H1 (cell line): Measurements from ENCODE around the gene C19orf18. TPM values are rescaled to one million over a fixed set of nuclear protein-coding genes. Genes with fewer than 3 reads are reported as not detected.

ENCODE experiments used
- CTCF ChIA-PET: fragments of 300-600 bp; sonication (Branson Sonifier 250); formaldehyde crosslinking; loops from one replicate; lab custom pipeline; 2021; ENCODE audit not compliant: partially characterized antibody; lab: Charles Lee
- POLR2A ChIA-PET: fragments of 300-600 bp; sonication (Branson Sonifier 250); formaldehyde crosslinking; loops from one replicate; lab custom pipeline; 2021; ENCODE audit warnings: inconsistent platforms; ENCODE audit not compliant: partially characterized antibody; lab: Charles Lee
- DNase-seq, 2 experiments: peaks; one replicate each; pipeline versions ENCODE4 v3.0.0 to v3.0.0-alpha.2; 2010 to 2022; ENCODE audit warnings: low spot score in 2 of 2, low read depth in 1 of 2, mixed read lengths in 1 of 2
- FAIRE-seq: peaks from 2 replicates; lab custom pipeline; 2011; peaks lifted over from hg19 to GRCh38; lab: Jason Lieb, UNC
- H2AFZ ChIP-seq: 2 replicates; pipeline ENCODE4 v1.8.1; 2012; ENCODE audit warnings: low read length, inconsistent platforms
- H2AK5ac ChIP-seq: 2 replicates; pipeline ENCODE4 v1.6.1; 2013; ENCODE audit warnings: low read depth, low read length
- H2BK120ac ChIP-seq: replicated peaks from 2 replicates; pipeline ENCODE3; 2013; ENCODE audit warnings: low read depth, low read length, inconsistent platforms
- H2BK12ac ChIP-seq: 2 replicates; pipeline ENCODE4 v1.6.1; 2013; ENCODE audit warnings: low read depth, low read length
- H2BK15ac ChIP-seq: 2 replicates; pipeline ENCODE4 v1.6.1; 2013; ENCODE audit warnings: low read length
- H2BK20ac ChIP-seq: 2 replicates; pipeline ENCODE4 v1.6.1; 2013; ENCODE audit warnings: low read length
- H2BK5ac ChIP-seq: 2 replicates; pipeline ENCODE4 v1.6.1; 2013; ENCODE audit warnings: low read depth, low read length
- H3K14ac ChIP-seq: 2 replicates; pipeline ENCODE4 v1.6.1; 2013; ENCODE audit warnings: inconsistent platforms; ENCODE audit not compliant: insufficient read length
- H3K18ac ChIP-seq: 2 replicates; pipeline ENCODE4 v1.6.1; 2013; ENCODE audit warnings: low read length; ENCODE audit errors: extremely low read depth
- H3K23ac ChIP-seq: 2 replicates; pipeline ENCODE4 v1.6.1; 2013; ENCODE audit warnings: inconsistent platforms; ENCODE audit not compliant: insufficient read length
- H3K23me2 ChIP-seq: 2 replicates; pipeline ENCODE4 v1.6.1; 2013; ENCODE audit warnings: low read depth, low read length
- H3K27ac ChIP-seq: 2 replicates; pipeline ENCODE4 v1.6.1; 2011; ENCODE audit warnings: low read depth, low read length, inconsistent platforms
- H3K27me3 ChIP-seq, 4 experiments: replicated peaks in 1 of 4; 1 replicate in 1 of 4; 2 replicates in 3 of 4; pipeline versions ENCODE4 v1.6.1 to v1.8.1; 2011 to 2013; ENCODE audit warnings: low read length in 3 of 4, mild to moderate bottlenecking in 3 of 4, inconsistent platforms in 2 of 4, mixed read lengths in 2 of 4, moderate library complexity in 1 of 4; ENCODE audit not compliant: control insufficient read depth in 3 of 4, insufficient read depth in 3 of 4; ENCODE audit errors: extremely low read depth in 1 of 4
- H3K36me3 ChIP-seq, 4 experiments: 2 replicates each; pipeline versions ENCODE4 v1.6.1 to v1.8.1; 2011 to 2013; ENCODE audit warnings: mild to moderate bottlenecking in 4 of 4, low read length in 3 of 4, moderate library complexity in 2 of 4, control low read depth in 1 of 4, inconsistent platforms in 1 of 4; ENCODE audit not compliant: insufficient read depth in 4 of 4, control insufficient read depth in 2 of 4
- H3K4ac ChIP-seq: replicated peaks from 2 replicates; pipeline ENCODE3; 2013; ENCODE audit warnings: low read length, low read depth, mixed read lengths, inconsistent platforms; ENCODE audit not compliant: insufficient read length
- H3K4me1 ChIP-seq, 4 experiments: replicated peaks in 1 of 4; 1 replicate in 1 of 4; 2 replicates in 3 of 4; pipeline versions ENCODE4 v1.6.1 to v1.8.1; 2011 to 2013; ENCODE audit warnings: low read length in 3 of 4, inconsistent platforms in 2 of 4, mixed read lengths in 1 of 4; ENCODE audit not compliant: insufficient read depth in 4 of 4, control insufficient read depth in 3 of 4
- H3K4me2 ChIP-seq, 2 experiments: 2 replicates each; pipeline versions ENCODE4 v1.6.1 to v1.8.1; 2011 to 2013; ENCODE audit warnings: low read depth in 2 of 2, low read length in 2 of 2, control low read depth in 1 of 2, inconsistent platforms in 1 of 2, mild to moderate bottlenecking in 1 of 2; ENCODE audit not compliant: insufficient read depth in 1 of 2
- H3K4me3 ChIP-seq, 4 experiments: fragments of 200-600, 300-600 bp in 1 of 4; sonication (generic), shearing (Covaris generic), sonication (Bioruptor Twin) in 1 of 4; 2 replicates each; pipeline versions ENCODE4 v1.5.1 to v1.8.1; 2011 to 2016; ENCODE audit warnings: low read length in 4 of 4, low read depth in 3 of 4, control low read depth in 2 of 4, inconsistent platforms in 2 of 4, mild to moderate bottlenecking in 2 of 4, mixed read lengths in 1 of 4, moderate library complexity in 1 of 4; ENCODE audit not compliant: insufficient read depth in 2 of 4; ENCODE audit errors: extremely low read depth in 1 of 4
- H3K56ac ChIP-seq: replicated peaks from 2 replicates; pipeline ENCODE3; 2013; ENCODE audit warnings: low read depth, mild to moderate bottlenecking, mixed read lengths, low read length, inconsistent platforms; ENCODE audit not compliant: insufficient read length
- H3K79me1 ChIP-seq: 2 replicates; pipeline ENCODE4 v1.6.1; 2013; ENCODE audit warnings: low read depth, low read length, control low read depth
- H3K79me2 ChIP-seq, 2 experiments: 2 replicates each; pipeline versions ENCODE4 v1.6.1 to v1.8.1; 2012 to 2013; ENCODE audit warnings: low read length in 2 of 2, mild to moderate bottlenecking in 2 of 2, inconsistent platforms in 1 of 2; ENCODE audit not compliant: insufficient read depth in 2 of 2, control insufficient read depth in 1 of 2
- H3K9ac ChIP-seq, 4 experiments: replicated peaks in 1 of 4; 1 replicate in 1 of 4; 2 replicates in 3 of 4; pipeline versions ENCODE4 v1.6.1 to v1.8.1; 2011 to 2013; ENCODE audit warnings: low read depth in 3 of 4, low read length in 3 of 4, control low read depth in 2 of 4, mild to moderate bottlenecking in 2 of 4, moderate library complexity in 2 of 4, inconsistent platforms in 1 of 4; ENCODE audit errors: extremely low read depth in 1 of 4
- H3K9me3 ChIP-seq, 2 experiments: 2 replicates each; pipeline versions ENCODE4 v1.6.1 to v1.8.1; 2012 to 2013; ENCODE audit warnings: mild to moderate bottlenecking in 2 of 2, moderate library complexity in 2 of 2, control low read depth in 1 of 2, inconsistent platforms in 1 of 2, low read depth in 1 of 2, low read length in 1 of 2, mixed read lengths in 1 of 2; ENCODE audit not compliant: insufficient read depth in 2 of 2
- H4K20me1 ChIP-seq, 2 experiments: replicated peaks in 1 of 2; 2 replicates each; pipeline versions ENCODE3 to v1.8.1; 2011 to 2013; ENCODE audit warnings: inconsistent platforms in 2 of 2, low read length in 2 of 2, mild to moderate bottlenecking in 1 of 2; ENCODE audit not compliant: insufficient read depth in 2 of 2, control insufficient read depth in 1 of 2
- H4K5ac ChIP-seq: 2 replicates; pipeline ENCODE4 v1.6.1; 2013; ENCODE audit warnings: low read length, low read depth, mixed read lengths, inconsistent platforms; ENCODE audit not compliant: insufficient read length
- H4K8ac ChIP-seq: 2 replicates; pipeline ENCODE4 v1.8.0; 2013; ENCODE audit warnings: mild to moderate bottlenecking, moderate library complexity, low read length, inconsistent platforms; ENCODE audit not compliant: insufficient read depth; ENCODE audit errors: extremely low read depth
- H4K91ac ChIP-seq: replicated peaks from 2 replicates; pipeline ENCODE3; 2013; ENCODE audit warnings: low read length, mixed read lengths, inconsistent platforms; ENCODE audit not compliant: insufficient read length
- BRCA1 ChIP-seq: IDR thresholded peaks from 2 replicates; pipeline ENCODE4 v1.6.1; 2012; ENCODE audit warnings: low read depth, low read length, improper control_type of control experiment
- EP300 ChIP-seq, 2 experiments: IDR thresholded peaks; 1 replicate in 1 of 2; 2 replicates in 1 of 2; pipeline ENCODE4 v1.6.1; 2011 to 2012; ENCODE audit warnings: low read depth in 2 of 2, low read length in 2 of 2, mild to moderate bottlenecking in 2 of 2, borderline replicate concordance in 1 of 2, inconsistent platforms in 1 of 2, moderate library complexity in 1 of 2
- KDM1A ChIP-seq: fragments of 200-600, 300-600 bp; sonication (generic); IDR thresholded peaks from 2 replicates; pipeline ENCODE4 v1.7.1; 2016; ENCODE audit warnings: mild to moderate bottlenecking, low read length, borderline replicate concordance
- KDM4A ChIP-seq: IDR thresholded peaks from one replicate; pipeline ENCODE4 v1.7.1; 2012; ENCODE audit warnings: low read depth, mild to moderate bottlenecking, moderate library complexity, low read length, inconsistent platforms; ENCODE audit not compliant: severe bottlenecking
- POLR2A ChIP-seq, 2 experiments: IDR thresholded peaks; 1 replicate in 1 of 2; 2 replicates in 1 of 2; pipeline ENCODE4 v1.6.1; 2011; ENCODE audit warnings: low read depth in 2 of 2, low read length in 2 of 2, mild to moderate bottlenecking in 2 of 2; ENCODE audit errors: control extremely low read depth in 1 of 2
- RNF2 ChIP-seq: fragments of 200-900, 300-1000 bp; sonication (generic); IDR thresholded peaks from 2 replicates; pipeline ENCODE4 v1.7.1; 2016; ENCODE audit warnings: borderline replicate concordance, low read depth, mild to moderate bottlenecking, antibody characterized with exemption, low read length; ENCODE audit not compliant: poor library complexity, severe bottlenecking; ENCODE audit errors: missing control alignments
- SIN3A ChIP-seq, 2 experiments: IDR thresholded peaks in 1 of 2; conservative IDR thresholded peaks in 1 of 2; 2 replicates each; pipeline ENCODE4 v1.6.1; 2011 to 2012; ENCODE audit warnings: low read length in 2 of 2, improper control_type of control experiment in 1 of 2, low read depth in 1 of 2, mild to moderate bottlenecking in 1 of 2
- SIRT6 ChIP-seq: IDR thresholded peaks from one replicate; pipeline ENCODE4 v1.7.1; 2012; ENCODE audit warnings: low read length, inconsistent platforms
- SP1 ChIP-seq: IDR thresholded peaks from 2 replicates; pipeline ENCODE4 v1.6.1; 2011; ENCODE audit warnings: low read depth, low read length
- SRF ChIP-seq: IDR thresholded peaks from 2 replicates; pipeline ENCODE4 v1.6.1; 2011; ENCODE audit warnings: mild to moderate bottlenecking, low read depth, low read length, moderate library complexity
- TCF12 ChIP-seq: IDR thresholded peaks from 2 replicates; pipeline ENCODE4 v1.6.1; 2011; ENCODE audit warnings: low read depth, mild to moderate bottlenecking, low read length
- WGBS, 2 experiments: shearing (Covaris generic) in 1 of 2; methylation state at CpG; one replicate each; pipeline versions ENCODE4 v1.1.6 to v1.1.7; 2013 to 2015; ENCODE audit warnings: low lambda C conversion rate in 2 of 2, mixed read lengths in 2 of 2, inconsistent platforms in 1 of 2, low coverage in 1 of 2, missing lambda C conversion rate in 1 of 2; ENCODE audit not compliant: insufficient replicate concordance in 2 of 2, insufficient coverage in 1 of 2, insufficient read length in 1 of 2; ENCODE audit errors: extremely low coverage in 1 of 2, missing lambda C conversion rate in 1 of 2; 5-methylcytosine and 5-hydroxymethylcytosine counted together
- polyA plus RNA-seq, 7 experiments: library from polyadenylated mRNA; depleted of rRNA in 3 of 7; stranded (reverse) in 5 of 7; unstranded in 2 of 7; fragments of >200 nt in 5 of 7; fragments of 200-250 nt in 2 of 7; gene quantifications; 1 replicate in 5 of 7; 2 replicates in 1 of 7; 4 replicates in 1 of 7; pipeline versions ENCODE4 v1.2.1 to v1.2.3, GENCODE V29; 2011 to 2013; ENCODE audit warnings: missing spikeins in 2 of 7, mixed read lengths in 2 of 7
- total RNA-seq: library from RNA; stranded (reverse); fragmentation: NEBNext Ultra II Directional; extraction: Animal tissue kit (Norgen Biotek cat#: 25700); gene quantifications from 2 replicates; pipeline ENCODE4 v1.2.1, GENCODE V29; 2021
- TF ChIP-seq, protein P1 (sequence below): IDR thresholded peaks from 2 replicates; pipeline ENCODE4 v1.6.1; 2011; ENCODE audit warnings: low read depth, mild to moderate bottlenecking, low read length; ENCODE audit not compliant: insufficient read depth
- TF ChIP-seq, protein P2 (sequence below): IDR thresholded peaks from 2 replicates; pipeline ENCODE4 v1.6.1; 2012; ENCODE audit warnings: inconsistent platforms

C19orf18 gene
- total and polyA plus RNA-seq, 2 of the 8 experiments (the other 6 are each of a cell fraction or from before 2014, with no cell fraction given): 0.12 to 0.99 TPM

DNA sequence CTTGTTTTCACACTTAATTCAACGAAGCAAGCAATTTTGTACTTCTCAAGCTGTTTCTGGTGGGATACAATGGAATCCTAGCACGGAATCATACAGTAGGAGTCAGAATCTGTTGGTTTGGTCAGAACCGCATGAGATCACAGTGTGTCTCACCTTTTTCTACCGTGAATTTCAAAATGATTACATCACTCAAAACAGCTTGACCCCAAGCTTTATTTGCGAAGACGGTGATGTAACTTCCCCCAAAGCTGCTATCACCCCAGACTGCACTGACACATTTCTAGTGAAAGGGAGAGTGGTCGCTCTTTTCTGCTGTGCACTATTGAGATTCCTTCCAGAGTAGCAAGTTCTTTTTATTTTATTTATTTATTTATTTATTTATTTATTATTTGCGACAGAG lies 9.6 kb downstream of the C19orf18 start:
- no peaks in the 10 kb centered on the region for H3K79me2 ChIP-seq
- no peak overlapping the region for H2AFZ ChIP-seq
- H4K8ac ChIP-seq: no peak overlapping the region
- no peaks in the 10 kb centered on the region for H3K4me1 ChIP-seq
- no peak overlapping the region for H3K4ac ChIP-seq
- no peak overlapping the region for H2BK20ac ChIP-seq
- H4K91ac ChIP-seq: no peak overlapping the region
- no peaks in the 10 kb centered on the region for H3K27me3 ChIP-seq
- H3K9ac ChIP-seq: no peak overlapping the region
- 86% methylated on average over 8 of the region's 8 CpGs; no CpG with 5 or more reads in 1 of the 2 experiments for WGBS, 2 experiments
- no peaks in the 10 kb centered on the region for H4K20me1 ChIP-seq
- no peak overlapping the region for H3K27ac ChIP-seq
- DNase-seq (no peak), FAIRE-seq (no peak)
- CTCF ChIA-PET: no interaction called here
- no peak overlapping the region for H3K4me3 ChIP-seq
- H3K9me3 ChIP-seq: peaks cover 35 to 65% of the 10 kb centered on the region in 2 experiments
- no peak overlapping the region for H3K14ac ChIP-seq
- H3K79me1 ChIP-seq: no peaks in the 10 kb centered on the region
- no peak overlapping the region for H3K23ac ChIP-seq
- POLR2A ChIA-PET: interaction anchor here (1.1 to 1.6 kb wide), 3 partner anchors 11 to 34 kb away, joined by 3 to 4 read pairs (median 3); no protein-coding TSS in a partner anchor
- no peak overlapping the region for H2BK12ac ChIP-seq
- H3K36me3 ChIP-seq: no peaks in the 10 kb centered on the region
- no peaks in the 10 kb centered on the region for H3K23me2 ChIP-seq
- H2BK5ac ChIP-seq: no peak overlapping the region
- H2AK5ac ChIP-seq: no peak overlapping the region
- H3K4me2 ChIP-seq: no peak overlapping the region
- H3K18ac ChIP-seq: no peak overlapping the region
- no peak overlapping the region for H2BK120ac ChIP-seq
- H3K56ac ChIP-seq: no peak overlapping the region
- no peak overlapping the region for H4K5ac ChIP-seq
- H2BK15ac ChIP-seq: no peak overlapping the region
- TF ChIP-seq TCF12 (no peak), KDM1A (no peak), BRCA1 (no peak), SP1 (no peak), SRF (no peak), SIN3A (conservative IDR thresholded peaks at IDR 0.05 in 1 of 2, IDR thresholded peaks at IDR 0.05 in 1 of 2; ENCODE audit: low read depth in 1 of 2, low read length in 2 of 2) (no peak), RNF2 (no peak), SIRT6 (no peak), KDM4A (no peak), POLR2A (IDR thresholded peaks at IDR 0.05; ENCODE audit: control extremely low read depth in 1 of 2, low read depth in 2 of 2, low read length in 2 of 2) (no peak), EP300 (IDR thresholded peaks at IDR 0.05; ENCODE audit: borderline replicate concordance in 1 of 2, low read depth in 2 of 2, low read length in 2 of 2) (no peak)
- TF ChIP-seq, protein P1, sequence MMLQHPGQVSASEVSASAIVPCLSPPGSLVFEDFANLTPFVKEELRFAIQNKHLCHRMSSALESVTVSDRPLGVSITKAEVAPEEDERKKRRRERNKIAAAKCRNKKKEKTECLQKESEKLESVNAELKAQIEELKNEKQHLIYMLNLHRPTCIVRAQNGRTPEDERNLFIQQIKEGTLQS: no peak
- TF ChIP-seq, protein P2, sequence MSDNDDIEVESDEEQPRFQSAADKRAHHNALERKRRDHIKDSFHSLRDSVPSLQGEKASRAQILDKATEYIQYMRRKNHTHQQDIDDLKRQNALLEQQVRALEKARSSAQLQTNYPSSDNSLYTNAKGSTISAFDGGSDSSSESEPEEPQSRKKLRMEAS: no peak
